ENCODE results near the gene ENTPD1.

GRCh38 chr10:95716866-95717265, 39.1 kb upstream of the ENTPD1 start:
- TF ChIP-seq, protein P1, sequence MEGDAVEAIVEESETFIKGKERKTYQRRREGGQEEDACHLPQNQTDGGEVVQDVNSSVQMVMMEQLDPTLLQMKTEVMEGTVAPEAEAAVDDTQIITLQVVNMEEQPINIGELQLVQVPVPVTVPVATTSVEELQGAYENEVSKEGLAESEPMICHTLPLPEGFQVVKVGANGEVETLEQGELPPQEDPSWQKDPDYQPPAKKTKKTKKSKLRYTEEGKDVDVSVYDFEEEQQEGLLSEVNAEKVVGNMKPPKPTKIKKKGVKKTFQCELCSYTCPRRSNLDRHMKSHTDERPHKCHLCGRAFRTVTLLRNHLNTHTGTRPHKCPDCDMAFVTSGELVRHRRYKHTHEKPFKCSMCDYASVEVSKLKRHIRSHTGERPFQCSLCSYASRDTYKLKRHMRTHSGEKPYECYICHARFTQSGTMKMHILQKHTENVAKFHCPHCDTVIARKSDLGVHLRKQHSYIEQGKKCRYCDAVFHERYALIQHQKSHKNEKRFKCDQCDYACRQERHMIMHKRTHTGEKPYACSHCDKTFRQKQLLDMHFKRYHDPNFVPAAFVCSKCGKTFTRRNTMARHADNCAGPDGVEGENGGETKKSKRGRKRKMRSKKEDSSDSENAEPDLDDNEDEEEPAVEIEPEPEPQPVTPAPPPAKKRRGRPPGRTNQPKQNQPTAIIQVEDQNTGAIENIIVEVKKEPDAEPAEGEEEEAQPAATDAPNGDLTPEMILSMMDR (IDR thresholded peaks at IDR 0.05; ENCODE audit: insufficient read depth, low read depth, low read length), result no peak
- TF ChIP-seq EZH2 (IDR thresholded peaks at IDR 0.05; ENCODE audit: insufficient read depth, low read length), result no peak
